ENCODE results near the gene ZC3H12A.

DNA sequence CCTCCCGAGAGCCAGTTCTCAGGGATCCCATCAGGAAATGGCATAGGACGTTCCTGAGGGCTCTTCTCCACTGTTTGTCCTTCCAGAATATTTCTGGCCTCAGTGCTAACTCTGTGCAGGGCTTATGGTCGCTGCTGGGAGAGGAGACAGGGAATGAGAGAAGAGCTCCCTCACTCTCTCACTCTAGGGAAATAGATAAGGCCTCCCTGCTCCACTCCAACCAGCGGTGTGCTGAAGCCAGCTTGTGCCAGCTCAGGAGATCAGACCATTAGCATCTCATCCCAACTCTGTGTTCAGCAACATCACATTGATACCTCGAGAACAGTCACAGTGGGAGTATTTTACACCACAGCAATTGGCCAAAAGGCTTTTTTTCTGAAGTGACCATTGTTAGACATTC, 49.2 kb upstream of the ZC3H12A start:
- TF ChIP-seq CTCF (IDR thresholded peaks at IDR 0.05) (no peak), POLR2A (IDR thresholded peaks at IDR 0.05) (no peak)
